Thyroid gland (tissue), 4 donors: ENCODE measurements around the gene STK16.
"Not testable (repeated sequence)": the region's sequence is repeated elsewhere in the genome, so short reads cannot be mapped to it uniquely, and the experiment has no call there.

Experiments
- POLR2A ChIP-seq, 2 donors: fragments of 450-650 bp; IDR thresholded peaks; one replicate each; pipeline ENCODE4 v1.6.1; 2017; ENCODE audit warnings: antibody characterized with exemption in 2 of 2, mild to moderate bottlenecking in 2 of 2, moderate library complexity in 1 of 2
- TF ChIP-seq, protein P1 (sequence below), 6 experiments: fragments of 200-600 bp in 3 of 6; fragments of 450-650 bp in 3 of 6; sonication (generic) in 3 of 6; IDR thresholded peaks; one replicate each; pipeline ENCODE4 v1.5.1; 2016 to 2019; ENCODE audit warnings: antibody characterized with exemption in 6 of 6, mild to moderate bottlenecking in 2 of 6, inconsistent platforms in 1 of 6, moderate library complexity in 1 of 6

DNA sequence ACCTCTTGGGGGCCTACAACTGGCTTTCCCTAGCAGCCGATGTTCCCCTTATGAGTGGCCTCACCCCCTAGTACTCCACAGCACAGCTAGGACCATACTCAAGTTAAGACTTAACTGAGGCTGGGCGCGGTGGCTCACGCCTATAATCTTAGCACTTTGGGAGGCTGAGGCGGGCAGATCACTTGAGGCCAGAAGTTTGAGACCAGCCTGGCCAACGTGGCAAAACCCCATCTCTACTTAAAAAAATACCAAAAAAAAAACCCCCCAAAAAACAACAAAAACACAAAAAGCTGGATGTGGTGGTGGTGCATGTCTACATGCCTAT is 41.8 kb downstream of the STK16 start:
- TF ChIP-seq, protein P1, sequence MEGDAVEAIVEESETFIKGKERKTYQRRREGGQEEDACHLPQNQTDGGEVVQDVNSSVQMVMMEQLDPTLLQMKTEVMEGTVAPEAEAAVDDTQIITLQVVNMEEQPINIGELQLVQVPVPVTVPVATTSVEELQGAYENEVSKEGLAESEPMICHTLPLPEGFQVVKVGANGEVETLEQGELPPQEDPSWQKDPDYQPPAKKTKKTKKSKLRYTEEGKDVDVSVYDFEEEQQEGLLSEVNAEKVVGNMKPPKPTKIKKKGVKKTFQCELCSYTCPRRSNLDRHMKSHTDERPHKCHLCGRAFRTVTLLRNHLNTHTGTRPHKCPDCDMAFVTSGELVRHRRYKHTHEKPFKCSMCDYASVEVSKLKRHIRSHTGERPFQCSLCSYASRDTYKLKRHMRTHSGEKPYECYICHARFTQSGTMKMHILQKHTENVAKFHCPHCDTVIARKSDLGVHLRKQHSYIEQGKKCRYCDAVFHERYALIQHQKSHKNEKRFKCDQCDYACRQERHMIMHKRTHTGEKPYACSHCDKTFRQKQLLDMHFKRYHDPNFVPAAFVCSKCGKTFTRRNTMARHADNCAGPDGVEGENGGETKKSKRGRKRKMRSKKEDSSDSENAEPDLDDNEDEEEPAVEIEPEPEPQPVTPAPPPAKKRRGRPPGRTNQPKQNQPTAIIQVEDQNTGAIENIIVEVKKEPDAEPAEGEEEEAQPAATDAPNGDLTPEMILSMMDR (IDR thresholded peaks at IDR 0.05) = not testable (repeated sequence)
- TF ChIP-seq POLR2A (IDR thresholded peaks at IDR 0.05) = not testable (repeated sequence)
